Non-pigmented ciliary epithelial cell (primary cell): ENCODE measurements around the gene SDK2.

ENCODE experiments used
- DNase-seq: peaks from one replicate; pipeline ENCODE4 v3.0.0-alpha.2; 2010; ENCODE audit warnings: low read depth

Gene SDK2

GRCh38 chr17:73452009-73452408 is 192.2 kb downstream of the SDK2 start:
- DNase-seq = no peak

- no peak for DNase-seq
Measured at GRCh38 chr17:73447319-73447718, 196.9 kb downstream of the SDK2 start.

- no peak for DNase-seq
Measured at GRCh38 chr17:73446617-73447016, 197.6 kb downstream of the SDK2 start.

- DNase-seq = no peak
Measured at GRCh38 chr17:73445466-73445865, 198.8 kb downstream of the SDK2 start.

GRCh38 chr17:73444021-73444420 is 200.2 kb downstream of the SDK2 start:
- DNase-seq = no peak

GRCh38 chr17:73439597-73439996 is 204.6 kb downstream of the SDK2 start:
- no peak for DNase-seq

- DNase-seq = no peak
Measured at GRCh38 chr17:73437826-73438225, 206.4 kb downstream of the SDK2 start.

- DNase-seq = no peak
Measured at GRCh38 chr17:73436954-73437353, 207.3 kb downstream of the SDK2 start.

- no peak for DNase-seq
Measured at GRCh38 chr17:73435412-73435811, 208.8 kb downstream of the SDK2 start.

GRCh38 chr17:73434154-73434553 is 210.1 kb downstream of the SDK2 start:
- DNase-seq = no peak

- DNase-seq = no peak
Measured at GRCh38 chr17:73433501-73433900, 210.7 kb downstream of the SDK2 start.

- DNase-seq = no peak
Measured at GRCh38 chr17:73432624-73433190, 211.5 kb downstream of the SDK2 start.

- no peak for DNase-seq
Measured at GRCh38 chr17:73431401-73432205, 212.6 kb downstream of the SDK2 start.

- DNase-seq = no peak
Measured at GRCh38 chr17:73430848-73431247, 213.4 kb downstream of the SDK2 start.

- no peak for DNase-seq
Measured at GRCh38 chr17:73430165-73430680, 214.0 kb downstream of the SDK2 start.

GRCh38 chr17:73429440-73430164 is 214.6 kb downstream of the SDK2 start:
- peak; percentile 26 for DNase-seq

- no peak for DNase-seq
Measured at GRCh38 chr17:73427198-73427597, 217.0 kb downstream of the SDK2 start.

GRCh38 chr17:73424571-73424970 is 219.7 kb downstream of the SDK2 start:
- DNase-seq = no peak

GRCh38 chr17:73423806-73424205 is 220.4 kb downstream of the SDK2 start:
- no peak for DNase-seq

GRCh38 chr17:73423159-73423715 is 221.0 kb downstream of the SDK2 start:
- DNase-seq = no peak

GRCh38 chr17:73422121-73422520 is 222.1 kb downstream of the SDK2 start:
- no peak for DNase-seq

- DNase-seq = no peak
Measured at GRCh38 chr17:73420897-73421296, 223.3 kb downstream of the SDK2 start.

- DNase-seq = no peak
Measured at GRCh38 chr17:73419881-73420280, 224.4 kb downstream of the SDK2 start.
